Tongue (tissue), 2 donors: ENCODE measurements around the gene BLOC1S6. TPM values are rescaled to one million over a fixed set of nuclear protein-coding genes. Genes with fewer than 3 reads are reported as not detected.

Experiments
- DNase-seq: peaks from one replicate; pipeline ENCODE4 v3.0.0-alpha.2; 2015
- total RNA-seq: library from RNA; depleted of rRNA; stranded (reverse); fragments of >200 nt; gene quantifications from one replicate; pipeline ENCODE4 v1.2.3, GENCODE V29; 2014

Gene BLOC1S6
- 73.8 TPM for total RNA-seq

DNA sequence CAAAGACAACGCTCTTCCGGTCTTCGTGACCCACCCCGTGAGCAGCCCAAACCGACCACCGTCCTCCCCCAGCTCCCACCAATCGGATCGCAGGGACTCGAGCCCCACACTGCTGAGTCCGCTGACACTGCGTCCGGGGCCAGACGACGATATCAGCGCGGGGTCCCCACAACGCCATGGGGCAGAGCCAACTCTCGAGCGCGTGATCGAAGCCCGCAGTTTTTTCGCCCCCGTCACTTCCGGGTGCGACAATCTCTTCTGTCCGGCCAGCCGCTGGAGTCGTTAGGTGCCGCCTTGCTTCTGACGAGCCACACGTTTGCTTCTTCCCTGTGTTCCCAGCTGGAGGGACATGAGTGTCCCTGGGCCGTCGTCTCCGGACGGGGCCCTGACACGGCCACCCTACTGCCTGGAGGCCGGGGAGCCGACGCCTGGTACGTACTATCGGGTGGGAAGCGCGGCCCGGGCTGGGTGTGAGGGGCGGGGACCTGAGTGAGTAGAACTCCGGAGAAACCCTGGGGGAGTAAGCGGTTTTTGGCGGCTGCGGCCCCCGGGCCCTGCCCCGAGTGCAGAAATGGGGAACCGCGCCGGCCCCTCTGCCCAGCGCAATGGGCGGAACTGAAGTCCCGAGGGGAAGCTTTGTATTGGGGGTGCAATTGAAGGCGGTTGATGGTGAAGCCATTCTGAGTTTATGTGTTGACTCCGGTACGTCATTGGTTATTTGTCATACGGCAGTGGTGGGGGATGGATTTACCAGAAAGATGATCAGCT, at the start of gene BLOC1S6:
BLOC1S6 (plus strand) TSS at position 285 of the 768 bp plus-strand sequence; CDS start at position 350, 65 bp downstream.
- peak; percentile 98 for DNase-seq

GRCh38 chr15:45539680-45540079, 47.5 kb upstream of the BLOC1S6 start:
- DNase-seq = no peak

- DNase-seq = no peak
These were observed 46.6 kb upstream of the BLOC1S6 start for GRCh38 chr15:45540531-45540930.

GRCh38 chr15:45543051-45543450, 44.1 kb upstream of the BLOC1S6 start:
- no peak for DNase-seq

GRCh38 chr15:45544266-45545023, 42.7 kb upstream of the BLOC1S6 start:
- DNase-seq = no peak

GRCh38 chr15:45546789-45547188, 40.4 kb upstream of the BLOC1S6 start:
- no peak for DNase-seq

DNA sequence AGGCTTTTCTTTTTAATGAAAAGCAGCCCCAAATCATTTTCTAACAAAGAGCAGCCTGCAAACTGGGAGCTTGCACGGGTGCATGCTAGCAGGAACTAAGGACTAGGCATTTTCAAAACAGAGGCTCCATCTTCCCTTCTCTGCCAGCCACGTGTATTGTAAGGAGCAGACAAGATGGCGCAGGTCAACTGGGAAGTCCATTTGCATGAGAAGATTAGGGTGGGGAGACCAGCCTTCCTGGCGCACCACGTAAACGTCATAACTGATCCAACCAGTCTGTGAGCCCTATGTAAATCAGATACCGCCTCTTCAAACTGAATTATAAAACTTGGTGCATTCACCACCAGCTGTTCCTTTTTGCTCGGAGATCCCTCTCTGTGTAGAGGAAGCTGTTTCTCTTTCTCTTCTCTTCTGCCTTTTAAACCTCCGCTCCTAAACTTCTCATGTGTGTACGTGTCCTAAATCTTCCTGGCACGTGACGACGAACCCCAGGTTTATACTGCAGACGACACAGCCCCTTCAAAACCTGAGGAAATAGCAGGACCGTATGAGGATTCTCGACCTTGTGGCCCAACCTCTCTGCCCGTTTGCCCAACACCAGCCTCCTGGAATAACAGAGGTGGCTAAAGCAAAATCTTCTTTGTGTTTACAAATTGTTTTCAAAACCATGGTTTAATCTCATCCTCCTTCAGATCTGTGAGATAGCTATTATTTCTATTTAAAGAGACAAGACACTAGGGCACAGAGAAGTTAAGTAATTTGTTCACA, 38.2 kb upstream of the BLOC1S6 start:
- no peak for DNase-seq

- no peak for DNase-seq
These were observed 37.5 kb upstream of the BLOC1S6 start for GRCh38 chr15:45549541-45550220.

- DNase-seq = no peak
These were observed 36.7 kb upstream of the BLOC1S6 start for GRCh38 chr15:45550436-45550835.

DNA sequence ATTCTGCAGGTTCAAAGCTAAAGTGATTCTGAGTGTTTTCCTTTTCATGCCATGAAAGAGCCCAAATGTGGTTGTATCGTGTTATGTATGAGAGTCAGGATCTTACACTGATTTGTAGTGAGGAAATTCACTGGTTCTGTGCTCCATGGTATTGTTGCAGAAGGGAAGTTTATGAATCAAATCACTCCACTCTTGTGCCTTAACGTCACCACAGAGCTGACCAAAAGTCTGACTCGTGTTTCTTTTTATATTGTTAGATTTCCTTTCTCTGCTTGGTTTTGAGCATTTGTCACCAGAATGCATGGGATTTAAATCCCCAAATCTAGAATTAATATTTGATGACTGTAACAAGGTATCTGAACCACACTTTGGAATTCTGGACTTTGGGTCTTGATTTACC, 35.5 kb upstream of the BLOC1S6 start:
- no peak for DNase-seq

- DNase-seq = no peak
These were observed 31.1 kb upstream of the BLOC1S6 start for GRCh38 chr15:45555934-45556608.

DNA sequence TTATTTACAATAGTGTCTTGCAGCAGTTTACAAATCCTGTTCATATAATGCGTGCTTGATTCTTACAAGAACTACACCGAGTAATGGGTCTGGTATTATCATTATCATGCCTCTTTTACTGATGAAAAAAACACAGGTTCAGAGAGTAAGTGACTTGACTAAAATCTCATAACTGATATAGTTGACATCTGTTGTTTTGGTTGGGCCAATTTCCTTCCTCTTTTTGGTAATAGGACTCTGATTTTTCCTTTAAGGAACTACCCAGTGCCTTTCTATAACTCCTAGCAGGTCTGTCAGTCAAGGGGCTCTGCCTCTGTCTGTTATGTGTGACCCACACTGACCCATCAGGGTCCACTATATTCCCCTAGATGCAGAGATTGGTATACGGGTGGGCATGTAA, 14.6 kb upstream of the BLOC1S6 start:
- no peak for DNase-seq

DNA sequence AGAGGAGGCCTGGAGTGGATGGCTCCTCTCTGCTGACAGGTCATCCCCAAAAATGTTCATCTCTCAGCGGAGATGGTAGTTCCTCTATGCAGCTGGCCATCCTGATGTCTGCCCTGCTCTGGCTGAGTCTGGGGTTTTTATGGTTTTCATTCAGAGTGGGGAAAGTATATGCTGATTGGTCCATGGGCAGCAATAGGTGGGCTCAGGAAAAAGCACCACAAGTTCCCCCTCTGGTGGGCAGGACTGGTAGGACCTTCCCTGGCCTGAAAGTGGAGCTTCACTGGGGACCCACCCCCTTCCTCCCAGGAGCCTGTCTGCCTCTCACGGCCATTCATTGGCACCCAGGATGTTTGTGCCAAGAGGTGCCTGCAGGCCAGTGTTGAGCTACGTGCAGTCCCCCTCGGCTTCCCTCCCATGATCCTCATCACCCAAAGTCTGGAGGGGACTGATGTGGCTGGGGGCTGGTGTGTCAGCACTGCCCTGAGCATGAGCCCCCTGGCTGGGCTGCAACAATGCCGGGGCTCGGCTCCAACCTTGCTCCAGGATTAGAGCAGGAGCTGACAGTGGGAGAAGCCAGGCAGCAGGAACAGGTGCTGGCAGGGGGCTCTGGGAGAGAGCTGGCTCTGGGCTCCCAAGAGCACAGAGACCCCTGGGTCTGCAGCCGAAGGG, 13.1 kb upstream of the BLOC1S6 start:
- no peak for DNase-seq

DNA sequence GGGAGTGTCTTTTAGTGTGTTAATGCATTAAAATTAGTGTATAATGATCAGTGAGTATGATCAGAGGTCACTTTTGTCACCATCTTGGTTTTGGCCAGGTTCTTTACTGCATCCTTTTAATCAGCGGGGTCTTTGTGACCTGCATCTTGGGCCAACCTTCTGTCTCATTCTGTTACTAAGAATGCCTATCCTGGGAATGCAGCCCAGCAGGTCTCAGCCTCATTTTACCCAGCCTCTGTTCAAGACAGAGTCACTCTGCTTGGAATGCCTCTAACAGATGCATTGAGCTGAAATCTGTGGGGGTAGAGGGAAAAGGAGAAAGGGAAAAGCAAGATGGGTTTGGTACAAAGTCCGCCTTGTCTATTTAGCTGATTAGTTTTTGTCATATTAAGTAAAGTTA, 5.3 kb upstream of the BLOC1S6 start:
- DNase-seq = no peak

- DNase-seq = no peak
These were observed 3.2 kb upstream of the BLOC1S6 start for GRCh38 chr15:45583731-45584639.

DNA sequence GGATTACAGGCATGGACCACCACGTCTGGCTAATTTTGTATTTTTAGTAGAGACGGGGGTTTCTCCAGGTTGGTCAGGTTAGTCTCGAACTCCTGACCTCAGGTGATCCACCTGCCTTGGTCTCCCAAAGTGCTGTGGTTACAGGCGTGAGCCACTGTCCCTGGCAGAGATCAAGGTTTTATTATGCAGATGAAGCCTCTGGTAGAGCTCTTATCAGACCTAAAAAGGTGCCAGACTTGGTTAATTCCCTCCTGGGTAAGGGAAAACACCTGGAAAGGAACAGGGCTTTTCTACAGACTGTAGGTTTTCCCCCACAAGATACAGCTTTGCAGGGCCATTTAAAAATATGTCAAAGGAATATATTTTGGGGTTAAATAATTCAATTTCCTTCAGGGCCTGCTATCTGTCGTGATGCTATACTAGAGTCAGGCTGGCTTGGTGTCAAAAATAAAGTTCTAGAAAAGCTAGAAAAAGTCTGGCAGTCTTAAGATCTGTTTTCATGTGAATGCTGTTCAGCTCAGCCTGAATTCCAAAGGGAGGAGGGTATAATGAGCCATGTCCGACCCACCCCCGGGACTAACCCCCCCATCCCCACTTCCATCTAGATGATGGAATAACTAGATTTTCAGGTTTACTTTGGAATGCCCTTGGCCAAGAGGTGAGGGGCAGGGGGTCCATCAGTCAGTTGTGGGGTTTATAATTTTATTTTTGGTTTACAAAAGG, 1.9 kb upstream of the BLOC1S6 start:
- no peak for DNase-seq

DNA sequence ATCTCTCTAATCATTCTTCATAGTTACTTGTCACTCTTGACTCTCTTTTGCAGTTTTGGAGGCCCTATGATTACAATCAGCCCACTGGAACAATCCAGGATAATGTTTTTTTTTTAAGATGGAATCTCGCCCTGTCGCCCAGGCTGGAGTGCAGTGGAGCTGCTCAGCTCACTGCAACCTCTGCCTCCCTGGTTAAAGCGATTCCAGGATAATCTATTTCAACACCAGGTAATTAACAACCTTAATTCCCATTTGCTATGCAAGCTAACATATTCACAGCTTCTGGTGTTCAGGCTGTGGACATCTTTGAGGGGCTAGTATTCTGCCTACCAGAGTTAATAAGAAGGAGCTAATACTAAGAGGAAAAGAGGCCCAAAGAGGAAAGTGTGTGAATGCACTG, 1.1 kb upstream of the BLOC1S6 start:
- peak; percentile 4 for DNase-seq

DNA sequence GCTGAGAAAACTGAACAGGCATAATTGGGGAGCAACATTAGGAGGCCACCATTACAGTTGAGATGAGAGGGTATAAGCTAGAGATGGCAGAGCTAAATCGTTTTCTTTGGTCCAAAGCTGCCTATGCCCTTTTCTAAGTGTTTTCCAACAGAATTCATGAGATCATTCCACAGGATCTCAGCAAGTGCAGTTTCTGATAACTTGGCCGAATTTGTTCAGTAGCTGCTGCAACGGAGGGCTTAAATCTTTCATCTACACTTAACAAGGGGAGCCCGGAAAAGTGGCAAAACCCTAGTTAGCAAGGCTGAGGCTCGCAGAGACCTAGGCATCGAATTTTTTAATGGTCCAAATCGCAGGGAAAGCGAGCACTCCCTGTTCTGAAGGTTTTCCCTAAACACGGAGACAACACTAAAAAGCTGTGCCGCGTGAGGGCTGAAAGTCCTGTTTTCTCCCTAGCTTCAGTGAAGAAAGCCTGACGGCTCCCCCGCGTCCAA, 531 bp upstream of the BLOC1S6 start:
- DNase-seq = no peak

GRCh38 chr15:45587863-45588170, 638 bp downstream of the BLOC1S6 start:
- no peak for DNase-seq
